ENCODE data around the gene PAQR8. TPM values are rescaled to one million over a fixed set of nuclear protein-coding genes. Genes with fewer than 3 reads are reported as not detected.

Gene PAQR8
- total and polyA plus RNA-seq, 8 donors, result 4.0 to 46.1 (median 15.7) TPM

DNA sequence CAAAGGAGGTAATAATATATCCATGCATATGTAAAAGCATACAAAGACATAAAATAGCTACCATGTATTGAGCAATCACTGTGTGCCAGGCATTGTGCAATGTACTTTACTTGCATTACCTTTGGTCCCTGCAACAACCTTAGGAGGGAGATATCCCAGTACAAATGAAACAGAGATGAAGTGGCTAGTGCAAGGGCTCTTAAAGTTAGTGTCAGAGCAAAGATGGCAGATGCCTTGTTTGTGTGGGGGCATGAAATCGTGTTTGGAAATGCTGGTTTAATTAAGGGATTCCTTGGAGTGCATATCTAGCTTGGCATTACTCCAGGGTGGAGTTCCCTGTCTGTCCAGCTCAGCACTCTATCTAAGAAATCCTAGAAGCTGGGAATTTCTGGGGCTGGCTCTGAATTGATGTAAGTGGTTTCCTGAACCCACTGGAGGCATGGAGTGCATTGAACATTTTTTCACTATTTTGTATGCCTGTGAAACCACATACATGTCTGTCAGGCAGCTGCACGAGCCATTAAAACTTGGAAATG lies 9.8 kb downstream of the PAQR8 start:
- 47 to 66% (median 51%) methylated on average over 2 of the region's 2 CpGs for WGBS, 5 donors

DNA sequence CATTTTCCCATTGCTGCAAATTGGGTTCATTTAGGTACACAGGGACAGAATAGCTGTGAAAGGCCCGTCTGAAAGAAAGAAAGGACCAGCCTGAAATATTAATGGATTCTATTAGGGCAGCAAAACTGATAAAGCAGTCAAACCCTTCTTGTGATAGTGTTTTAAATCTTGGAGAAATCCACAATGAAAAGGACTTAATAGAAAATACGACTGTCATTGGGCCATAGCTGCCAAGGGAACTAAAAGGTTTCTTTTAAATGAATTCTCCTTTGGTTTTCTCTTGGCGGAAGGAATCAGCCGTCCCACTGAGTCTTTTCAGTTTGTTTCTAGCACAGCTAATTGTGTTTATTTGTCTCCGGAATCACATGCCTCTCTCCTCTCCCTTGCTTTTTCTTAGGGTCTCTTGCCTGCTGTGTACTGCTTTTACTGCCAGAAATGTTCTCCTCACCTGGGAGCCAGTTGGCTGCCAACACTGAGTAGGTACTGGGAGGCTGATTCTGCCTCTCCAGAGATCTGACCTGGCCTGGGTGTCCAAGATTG lies 11.3 kb downstream of the PAQR8 start:
- H3K9me3 ChIP-seq, result no peaks in the 10 kb centered on the region
- DNase-seq, result no peak
- no peak overlapping the region for H3K4me3 ChIP-seq
- H3K27me3 ChIP-seq, result no peaks in the 10 kb centered on the region
- H3K27ac ChIP-seq, result no peak overlapping the region
- peaks cover 0 to under 1% (median 0%) of the 10 kb centered on the region in 4 donors for H3K36me3 ChIP-seq
- WGBS, 5 donors, result 94 to 98% (median 95%) methylated on average over 5 of the region's 5 CpGs
- TF ChIP-seq, protein P1, sequence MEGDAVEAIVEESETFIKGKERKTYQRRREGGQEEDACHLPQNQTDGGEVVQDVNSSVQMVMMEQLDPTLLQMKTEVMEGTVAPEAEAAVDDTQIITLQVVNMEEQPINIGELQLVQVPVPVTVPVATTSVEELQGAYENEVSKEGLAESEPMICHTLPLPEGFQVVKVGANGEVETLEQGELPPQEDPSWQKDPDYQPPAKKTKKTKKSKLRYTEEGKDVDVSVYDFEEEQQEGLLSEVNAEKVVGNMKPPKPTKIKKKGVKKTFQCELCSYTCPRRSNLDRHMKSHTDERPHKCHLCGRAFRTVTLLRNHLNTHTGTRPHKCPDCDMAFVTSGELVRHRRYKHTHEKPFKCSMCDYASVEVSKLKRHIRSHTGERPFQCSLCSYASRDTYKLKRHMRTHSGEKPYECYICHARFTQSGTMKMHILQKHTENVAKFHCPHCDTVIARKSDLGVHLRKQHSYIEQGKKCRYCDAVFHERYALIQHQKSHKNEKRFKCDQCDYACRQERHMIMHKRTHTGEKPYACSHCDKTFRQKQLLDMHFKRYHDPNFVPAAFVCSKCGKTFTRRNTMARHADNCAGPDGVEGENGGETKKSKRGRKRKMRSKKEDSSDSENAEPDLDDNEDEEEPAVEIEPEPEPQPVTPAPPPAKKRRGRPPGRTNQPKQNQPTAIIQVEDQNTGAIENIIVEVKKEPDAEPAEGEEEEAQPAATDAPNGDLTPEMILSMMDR (IDR thresholded peaks at IDR 0.05), result no peak
- TF ChIP-seq EP300 (IDR thresholded peaks at IDR 0.05) (no peak), POLR2A (IDR thresholded peaks at IDR 0.05) (no peak), POLR2AphosphoS5 (IDR thresholded peaks at IDR 0.05) (no peak)
- H3K4me1 ChIP-seq, result peaks cover 0 to 51% (median 14%) of the 10 kb centered on the region in 4 donors
- intact Hi-C loops (cut with DNase I; ENCODE audit: low total_unique reads), result no loop called here

More for the DNA sequence above, 9.8 kb downstream of the PAQR8 start:
- no peaks in the 10 kb centered on the region for H3K9me3 ChIP-seq
- H3K4me3 ChIP-seq, result no peak overlapping the region
- intact Hi-C loops (cut with DNase I; ENCODE audit: low total_unique reads), result no loop called here
- no peaks in the 10 kb centered on the region for H3K27me3 ChIP-seq
- peaks cover 0 to 49% (median 14%) of the 10 kb centered on the region in 4 donors for H3K4me1 ChIP-seq
- TF ChIP-seq EP300 (IDR thresholded peaks at IDR 0.05) (no peak), POLR2A (IDR thresholded peaks at IDR 0.05) (no peak), POLR2AphosphoS5 (IDR thresholded peaks at IDR 0.05) (no peak)
- TF ChIP-seq, protein P1 (IDR thresholded peaks at IDR 0.05), result no peak
- H3K36me3 ChIP-seq, result peaks cover 0 to 14% (median 0%) of the 10 kb centered on the region in 4 donors
- DNase-seq, result peak in 1 of 2 donors; percentile 21
- no peak overlapping the region for H3K27ac ChIP-seq

DNA sequence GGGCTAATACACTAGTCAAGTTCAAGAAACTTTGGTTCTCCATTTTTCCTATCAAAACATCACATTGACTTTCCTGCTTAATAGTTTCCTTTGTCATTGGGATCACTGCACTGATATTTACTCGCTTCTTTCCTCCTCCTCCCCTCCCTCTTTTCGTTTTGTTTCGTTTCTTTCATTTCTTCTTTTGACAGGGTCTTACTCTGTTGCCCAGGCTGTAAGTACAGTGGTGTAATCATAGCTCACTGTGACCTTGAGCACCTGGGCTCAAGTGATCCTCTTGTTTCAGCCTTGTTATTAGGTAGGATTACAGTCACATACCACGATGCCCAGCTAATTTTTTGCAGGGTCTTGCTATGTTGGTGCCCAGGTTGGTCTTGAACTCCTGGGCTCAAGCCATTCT lies 12.3 kb downstream of the PAQR8 start:
- Histone ChIP-seq H3K4me1 (peaks cover 0 to 47% (median 14%) of the 10 kb centered on the region in 4 donors), H3K27me3 (no peaks in the 10 kb centered on the region), H3K36me3 (no peaks in the 10 kb centered on the region), H3K4me3 (no peak overlapping the region), H3K27ac (no peak overlapping the region), H3K9me3 (no peaks in the 10 kb centered on the region)
- 94 to 96% (median 95%) methylated on average over 4 of the region's 4 CpGs for WGBS, 5 donors
- DNase-seq, result no peak
- intact Hi-C loops (cut with DNase I; ENCODE audit: low total_unique reads), result no loop called here
- no peak for TF ChIP-seq POLR2A (IDR thresholded peaks at IDR 0.05)
- TF ChIP-seq, protein P1 (IDR thresholded peaks at IDR 0.05), result no peak
- no peak for TF ChIP-seq EP300 (IDR thresholded peaks at IDR 0.05)
- no peak for TF ChIP-seq POLR2AphosphoS5 (IDR thresholded peaks at IDR 0.05)

DNA sequence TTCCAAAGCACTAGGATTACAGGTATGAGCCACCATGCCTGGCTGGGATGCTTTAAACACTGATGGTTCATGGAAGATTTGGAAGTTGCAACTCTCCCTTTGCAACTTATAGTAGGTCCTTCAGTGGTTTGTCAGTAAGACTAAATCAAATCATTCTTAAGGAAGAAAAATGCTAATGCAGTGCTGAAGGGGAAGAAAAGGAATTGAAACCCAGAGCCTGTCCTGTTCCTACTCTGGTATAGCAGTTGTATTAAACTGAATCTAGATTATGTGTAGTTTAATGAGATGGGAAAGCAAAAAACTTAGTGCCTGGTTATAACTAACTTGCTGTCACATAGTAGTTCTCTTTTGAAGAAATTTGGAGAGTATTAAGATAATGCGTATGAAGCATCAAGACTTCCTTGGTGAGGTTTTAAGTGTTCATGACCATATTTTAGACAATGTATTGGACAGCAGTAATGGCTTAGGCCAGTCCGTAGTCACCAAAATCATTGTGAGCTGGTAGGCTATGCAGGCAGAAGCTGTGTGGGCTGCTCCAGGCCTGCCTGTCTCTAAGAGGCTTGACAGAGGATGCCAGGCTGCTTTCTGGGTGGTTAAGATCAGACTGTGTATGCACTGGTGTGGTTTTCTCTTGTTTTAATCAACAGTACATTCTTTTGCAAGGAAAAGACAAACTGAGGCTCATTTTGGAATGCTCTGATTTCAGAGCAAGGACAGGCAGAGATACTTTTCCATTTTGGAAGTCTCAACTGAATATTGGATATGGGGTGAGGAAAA lies 14.0 kb downstream of the PAQR8 start:
- TF ChIP-seq, protein P1 (IDR thresholded peaks at IDR 0.05), result no peak
- TF ChIP-seq POLR2AphosphoS5 (IDR thresholded peaks at IDR 0.05), result no peak
- no peak for TF ChIP-seq EP300 (IDR thresholded peaks at IDR 0.05)
- no peak for TF ChIP-seq POLR2A (IDR thresholded peaks at IDR 0.05)
- H3K36me3 ChIP-seq, result peaks cover 0 to 5% (median 0%) of the 10 kb centered on the region in 4 donors
- peaks cover 0 to 38% (median 14%) of the 10 kb centered on the region in 4 donors for H3K4me1 ChIP-seq
- no peaks in the 10 kb centered on the region for H3K9me3 ChIP-seq
- WGBS, 5 donors, result 63 to 94% (median 93%) methylated on average over 2 of the region's 2 CpGs
- no peak overlapping the region for H3K4me3 ChIP-seq
- intact Hi-C loops (cut with DNase I; ENCODE audit: low total_unique reads), result no loop called here
- H3K27ac ChIP-seq, result no peak overlapping the region
- DNase-seq, result no peak
- no peaks in the 10 kb centered on the region for H3K27me3 ChIP-seq
